Stimulated activated CD4-positive, alpha-beta T cell treated with anti-CD3 and anti-CD28 coated beads, Interleukin-15, amount 100 ng/mL, for 1 hour (primary cell): ENCODE results near the gene CCR7.
"Not testable (repeated sequence)": the region's sequence is repeated elsewhere in the genome, so short reads cannot be mapped to it uniquely, and the experiment has no call there.

Source experiments
- DNase-seq, 2 donors: peaks; one replicate each; pipeline ENCODE4 v3.0.0-alpha.2; 2020; ENCODE audit warnings: low read depth in 1 of 2, low spot score in 1 of 2

The CCR7 gene

GRCh38 chr17:40597556-40598300, 32.5 kb upstream of the CCR7 start:
- DNase-seq: no peak

- DNase-seq: no peak
These were observed 31.9 kb upstream of the CCR7 start for GRCh38 chr17:40597156-40597555.

- DNase-seq: no peak
These were observed 31.1 kb upstream of the CCR7 start for GRCh38 chr17:40596261-40596919.

DNA sequence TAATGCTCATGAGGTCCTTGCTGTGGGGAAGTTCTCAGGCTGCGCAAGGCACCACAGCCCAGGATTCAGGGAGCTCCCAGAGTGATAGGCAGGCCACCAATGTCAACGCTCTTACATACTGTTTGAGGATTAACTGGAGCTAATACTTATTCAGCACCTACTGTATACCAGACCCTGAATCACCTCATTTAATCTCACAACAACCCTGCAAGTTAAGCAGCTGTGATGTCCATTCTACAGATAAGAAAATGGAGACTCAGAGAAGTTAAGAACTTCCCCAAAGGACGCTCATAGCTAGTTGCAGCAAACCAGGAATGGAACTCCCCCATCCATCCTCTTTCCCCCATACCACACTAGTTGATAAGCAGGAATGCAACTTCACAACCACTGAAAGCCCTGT, 25.5 kb upstream of the CCR7 start:
- DNase-seq: no peak

DNA sequence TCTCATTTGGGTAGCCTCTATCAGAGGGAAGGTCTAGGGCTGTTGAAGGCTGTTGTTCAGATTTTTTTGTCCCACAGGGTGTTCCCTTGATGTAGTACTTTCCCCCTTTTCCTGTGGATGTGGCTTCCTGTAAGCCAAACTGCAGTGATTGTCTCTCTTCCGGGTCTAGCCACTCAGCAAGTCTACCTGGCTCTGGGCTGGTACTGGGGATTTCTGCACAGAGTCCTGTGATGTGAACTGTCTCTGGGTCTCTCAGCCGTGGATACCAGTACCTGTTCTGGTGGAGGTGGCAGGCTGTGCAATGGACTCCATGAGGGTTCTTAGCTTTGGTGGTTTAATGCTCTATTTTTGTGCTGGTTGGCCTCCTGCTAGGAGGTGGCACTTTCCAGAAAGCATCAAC, 23.3 kb upstream of the CCR7 start:
- DNase-seq: no peak

GRCh38 chr17:40586264-40586663, 21.0 kb upstream of the CCR7 start:
- DNase-seq: not testable (repeated sequence)

DNA sequence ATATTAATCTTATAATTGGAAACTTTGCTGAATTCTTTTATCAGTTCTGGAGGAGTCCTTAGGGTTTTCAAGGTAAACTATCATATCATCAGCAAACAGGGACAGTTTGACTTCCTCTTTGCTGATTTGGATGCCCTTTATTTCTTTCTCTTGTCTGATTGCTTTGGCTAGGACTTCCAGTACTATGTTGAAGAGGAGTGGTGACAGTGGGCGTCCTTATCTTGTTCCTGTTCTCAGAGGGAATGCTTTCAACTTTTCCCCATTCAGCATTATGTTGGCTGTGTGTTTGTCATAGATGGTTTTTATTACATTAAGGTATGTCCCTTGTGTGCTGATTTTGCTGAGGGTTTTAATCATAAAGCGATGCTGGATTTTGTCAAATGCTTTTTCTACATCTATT, 19.7 kb upstream of the CCR7 start:
- DNase-seq: not testable (repeated sequence)

- peak in 1 of 2 donors; percentile 46 for DNase-seq
These were observed 17.1 kb upstream of the CCR7 start for GRCh38 chr17:40582328-40582901.

- no peak for DNase-seq
These were observed 14.9 kb upstream of the CCR7 start for GRCh38 chr17:40580140-40580539.

GRCh38 chr17:40579471-40579870, 14.2 kb upstream of the CCR7 start:
- no peak for DNase-seq

- no peak for DNase-seq
These were observed 12.4 kb upstream of the CCR7 start for GRCh38 chr17:40577611-40578065.

DNA sequence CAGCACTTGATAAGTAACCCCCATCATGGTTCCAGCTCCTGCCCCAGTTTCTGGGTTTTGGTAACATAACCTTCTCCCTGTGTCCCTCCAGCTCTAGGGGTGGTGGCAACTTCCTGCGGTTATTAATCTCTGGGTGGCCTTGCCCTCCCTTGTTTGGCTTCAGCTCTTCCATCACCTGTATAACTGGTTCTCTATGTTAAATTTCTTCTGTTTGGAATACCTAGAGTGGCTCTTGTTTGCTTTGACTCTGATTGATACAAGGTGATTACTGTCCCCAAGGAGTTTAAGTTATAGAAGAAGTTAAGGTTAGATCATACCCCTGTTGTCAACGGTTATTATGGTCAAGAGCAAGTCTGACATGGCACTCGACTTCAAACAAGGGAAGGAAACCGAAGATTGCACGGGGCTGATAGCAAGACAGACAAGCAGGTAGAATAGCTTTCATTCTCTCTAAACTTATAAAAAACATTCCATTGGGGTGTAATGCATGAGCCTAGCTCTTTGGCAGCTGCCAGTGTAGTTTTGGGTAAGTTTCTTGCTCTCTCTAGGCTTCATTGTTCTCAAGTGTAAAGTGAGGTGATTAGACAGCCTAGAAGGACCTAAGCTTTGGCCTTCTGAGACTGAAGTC, 11.0 kb upstream of the CCR7 start:
- DNase-seq: no peak

DNA sequence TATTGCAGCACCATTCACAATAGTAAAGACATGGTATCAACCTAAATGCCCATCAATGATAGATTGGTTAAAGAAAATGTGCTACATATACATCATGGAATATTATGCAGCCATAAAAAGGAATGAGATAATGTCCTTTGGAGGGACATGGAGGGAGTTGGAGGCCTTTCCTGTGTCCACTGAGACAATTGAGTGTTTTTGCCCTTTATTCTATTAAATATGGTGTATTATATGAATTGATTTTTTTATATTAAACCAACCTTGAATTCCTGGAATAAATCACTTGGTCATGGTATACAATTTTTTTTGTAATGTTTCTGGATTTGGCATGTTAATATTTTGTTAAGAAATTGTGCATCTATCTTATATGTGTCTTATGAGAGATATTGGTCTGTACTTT, 9.0 kb upstream of the CCR7 start:
- no peak for DNase-seq

GRCh38 chr17:40572245-40572993, 7.1 kb upstream of the CCR7 start:
- DNase-seq: not testable (repeated sequence)

GRCh38 chr17:40568074-40568836, 3.0 kb upstream of the CCR7 start:
- no peak for DNase-seq

DNA sequence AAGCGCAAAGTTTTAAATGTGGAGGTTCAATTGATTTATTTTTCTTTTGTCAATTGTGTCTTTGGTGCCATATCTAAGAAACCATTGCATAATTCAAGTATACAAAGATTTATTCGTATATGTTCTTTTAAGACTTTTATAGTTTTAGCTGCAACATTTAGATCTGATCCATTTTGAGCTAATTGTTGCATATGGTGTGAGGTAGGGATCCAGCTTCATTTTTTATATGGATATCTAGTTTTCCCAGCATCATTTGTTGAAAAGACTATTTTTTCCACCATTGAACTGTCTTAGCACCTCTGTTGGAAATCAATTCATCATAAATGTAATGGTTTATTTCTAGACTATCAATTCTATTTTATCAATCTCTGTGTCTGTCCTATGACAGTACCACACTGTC, 2.1 kb upstream of the CCR7 start:
- no peak for DNase-seq

DNA sequence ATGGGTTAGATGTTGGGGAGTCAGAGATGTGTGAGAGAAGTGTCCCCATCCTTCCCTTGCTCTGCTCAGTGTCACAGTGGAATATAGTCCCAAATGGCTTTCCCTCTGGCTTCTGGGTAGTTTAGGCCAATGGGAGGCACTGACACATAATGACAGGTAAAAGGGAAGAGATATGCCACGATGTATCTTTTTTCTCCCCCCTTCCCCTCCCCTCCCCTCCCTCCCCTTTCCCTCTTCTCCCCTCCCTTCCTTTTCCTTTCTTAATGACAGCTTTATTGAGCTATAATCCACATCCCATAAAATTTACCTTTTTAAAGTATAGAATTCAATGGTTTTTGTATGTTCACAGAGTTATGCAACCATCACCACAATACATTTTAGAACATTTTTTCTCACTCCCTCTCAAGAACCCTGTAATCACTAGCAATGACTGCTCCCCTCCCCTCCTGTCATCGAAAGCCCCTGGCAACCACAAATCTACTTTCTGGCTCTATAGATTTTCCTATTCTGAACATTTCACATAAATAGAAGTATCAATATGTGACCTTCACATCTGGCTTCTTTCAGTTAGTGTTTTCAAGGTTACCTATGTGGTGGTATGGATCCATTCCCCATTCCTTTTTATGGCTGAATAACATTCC, 617 bp upstream of the CCR7 start:
- DNase-seq: no peak

DNA sequence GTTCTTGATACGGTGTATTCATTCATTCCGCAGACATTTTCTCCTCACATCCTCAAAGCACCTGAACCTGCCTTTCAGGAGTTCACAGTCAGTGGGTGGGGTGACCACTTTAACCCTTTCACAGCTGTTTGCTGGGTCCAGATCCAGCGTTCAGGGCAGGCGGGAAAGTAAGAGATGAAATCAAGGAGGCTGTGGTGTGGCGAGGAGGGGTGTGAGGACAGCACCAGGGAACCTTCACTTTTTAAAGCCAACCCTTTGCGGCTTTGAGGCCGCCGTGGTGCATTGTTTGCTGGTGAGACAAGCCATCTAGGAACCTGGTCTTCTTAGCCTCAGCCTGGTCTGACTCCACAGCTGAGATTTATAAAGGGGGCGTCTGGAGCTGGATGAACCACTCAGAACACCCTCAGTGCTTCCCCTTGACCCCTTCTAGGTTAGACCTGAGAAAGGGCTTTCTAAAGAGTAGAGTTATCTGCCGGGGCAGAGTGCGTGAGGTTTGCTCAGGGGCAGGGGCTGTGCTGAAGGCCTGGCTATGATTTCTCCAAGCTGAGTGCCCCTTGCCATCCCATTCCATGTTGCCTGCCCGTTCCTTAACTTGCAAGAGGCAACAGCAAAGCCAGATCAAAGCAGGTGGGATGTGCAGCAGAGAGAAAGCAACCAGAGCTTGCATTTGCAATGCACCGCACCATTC, 933 bp downstream of the CCR7 start:
- DNase-seq: no peak
